Glomerular visceral epithelial cell (primary cell): ENCODE measurements around the gene ECHS1.
A peak's percentile ranks its signal among the peaks of the same experiment; 100 is the strongest.
"Not testable (repeated sequence)": the region's sequence is repeated elsewhere in the genome, so short reads cannot be mapped to it uniquely, and the experiment has no call there.

Experiments used
- DNase-seq: peaks from one replicate; pipeline ENCODE4 v3.0.0-alpha.2; 2016; ENCODE audit errors: extremely low spot score

Gene ECHS1

DNA sequence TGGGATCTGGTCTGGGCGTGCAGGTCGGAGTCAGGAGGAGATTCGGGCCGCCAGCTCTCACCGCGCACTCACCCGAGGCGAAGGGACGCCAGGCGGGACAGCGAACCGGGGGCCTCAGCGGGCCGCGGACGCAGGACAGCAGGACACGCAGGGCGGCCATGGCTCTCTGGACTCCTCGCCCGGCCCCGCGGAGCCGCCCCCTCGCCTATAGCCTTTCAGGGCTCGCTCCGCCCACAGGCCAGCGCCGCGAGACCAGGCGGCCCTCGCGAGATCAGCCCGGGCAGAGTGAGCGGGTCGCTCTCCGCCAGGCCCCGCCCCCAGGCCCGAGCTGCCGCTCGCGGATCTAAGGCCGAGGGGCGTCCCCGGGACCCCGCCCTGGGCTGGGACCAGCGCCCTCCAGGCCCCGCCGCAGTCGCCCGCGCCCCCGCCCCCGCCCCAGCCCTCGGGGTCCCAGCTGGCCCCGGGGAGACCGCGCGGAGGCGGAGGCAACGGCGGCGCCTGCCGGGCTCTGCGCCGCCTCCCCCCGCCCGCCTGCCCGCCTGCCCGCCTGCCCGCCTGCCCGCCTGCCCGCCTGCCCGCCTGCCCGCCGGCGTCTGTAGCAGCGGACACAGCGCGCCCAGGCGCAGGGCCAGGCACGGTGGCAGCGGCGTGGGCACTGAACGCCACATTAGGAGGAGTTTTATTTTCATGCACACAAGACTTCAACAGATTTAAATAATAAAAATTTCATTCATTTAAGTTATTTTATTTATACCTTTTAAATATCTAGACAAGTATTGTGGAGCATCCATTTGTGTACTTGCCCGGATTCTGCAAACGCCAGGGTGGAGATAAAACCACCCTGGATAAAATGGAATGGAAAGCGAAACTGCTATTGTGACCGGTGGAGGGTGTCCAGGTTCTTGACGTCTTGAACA lies at the start of gene ECHS1:
TSS of gene ECHS1 (minus strand) at position 181 of the 917 bp plus-strand sequence. CDS start at position 160, 21 bp downstream.
- DNase-seq, result peak; percentile 92

DNA sequence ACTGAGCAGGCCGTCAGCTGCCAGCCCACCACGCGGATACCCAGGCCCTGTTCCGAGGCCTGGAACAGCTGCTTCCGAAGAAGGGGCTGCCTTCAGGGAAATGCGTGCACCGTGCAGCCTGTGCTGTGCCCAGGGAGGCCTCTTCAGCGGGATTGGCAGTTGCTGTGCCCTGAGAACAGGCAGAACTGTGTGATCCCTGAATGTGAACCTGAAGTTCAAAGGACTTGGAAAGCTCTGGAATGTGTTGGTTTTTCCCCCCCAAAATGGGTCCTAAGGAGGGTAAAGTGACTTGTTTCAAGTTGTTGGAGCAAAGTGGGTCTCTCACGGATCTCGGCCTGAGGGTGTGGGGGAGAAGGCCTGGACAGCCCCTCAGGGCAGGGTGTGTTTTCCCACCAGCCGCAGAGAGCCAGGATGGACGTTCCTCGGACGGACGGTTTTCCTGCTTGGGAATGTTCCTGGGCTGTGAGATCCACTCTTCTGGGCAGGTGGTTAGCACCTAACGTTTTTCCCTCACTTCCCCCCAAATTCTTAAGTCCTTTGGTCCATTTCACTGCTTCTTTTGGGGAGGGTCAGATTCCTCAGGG lies 49.2 kb upstream of the ECHS1 start:
- no peak for DNase-seq

DNA sequence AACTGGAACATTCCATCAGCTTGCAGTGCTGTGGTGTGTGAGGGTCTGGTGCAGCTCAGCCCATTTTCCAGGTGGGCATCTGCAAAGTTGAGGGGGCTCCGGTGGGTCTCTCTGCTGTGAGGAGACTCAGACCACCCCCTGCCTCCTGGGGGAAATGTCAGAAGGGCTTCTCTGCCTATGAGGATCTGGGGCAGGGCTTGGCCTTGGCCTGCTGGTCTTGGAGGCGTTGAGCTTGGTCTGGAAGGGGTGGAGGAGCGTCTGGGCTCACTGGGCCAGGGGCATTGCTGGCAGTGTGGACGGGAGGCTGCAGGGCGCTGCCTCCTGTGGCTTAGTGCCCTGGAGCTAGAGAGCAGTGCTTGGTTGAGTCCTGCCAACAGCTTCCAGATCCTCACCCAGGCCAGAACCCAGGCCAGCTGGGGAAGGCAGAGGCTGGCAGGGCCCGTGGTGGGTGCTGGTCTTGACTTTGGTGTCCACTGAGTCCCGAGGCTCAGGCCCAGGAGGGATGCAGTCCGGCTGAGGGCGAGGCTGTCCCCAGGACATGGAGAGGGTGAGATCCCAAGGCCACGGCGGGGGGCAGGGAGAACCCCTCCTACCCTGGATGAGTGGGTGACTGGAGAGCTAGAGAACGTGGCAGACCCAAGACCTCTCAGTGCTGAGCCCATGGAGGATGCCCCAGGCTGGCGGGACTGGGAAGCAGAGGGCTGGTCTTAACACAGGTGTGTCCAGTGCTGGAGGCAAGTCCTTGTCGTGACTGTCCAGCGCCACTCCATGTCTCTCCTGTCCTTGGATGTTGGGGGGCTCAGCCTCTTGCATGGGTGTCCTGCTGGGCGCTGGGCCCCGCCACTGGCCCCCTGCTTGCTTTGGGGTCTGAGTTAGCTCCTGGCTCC lies 48.4 kb upstream of the ECHS1 start:
- DNase-seq, result no peak

DNA sequence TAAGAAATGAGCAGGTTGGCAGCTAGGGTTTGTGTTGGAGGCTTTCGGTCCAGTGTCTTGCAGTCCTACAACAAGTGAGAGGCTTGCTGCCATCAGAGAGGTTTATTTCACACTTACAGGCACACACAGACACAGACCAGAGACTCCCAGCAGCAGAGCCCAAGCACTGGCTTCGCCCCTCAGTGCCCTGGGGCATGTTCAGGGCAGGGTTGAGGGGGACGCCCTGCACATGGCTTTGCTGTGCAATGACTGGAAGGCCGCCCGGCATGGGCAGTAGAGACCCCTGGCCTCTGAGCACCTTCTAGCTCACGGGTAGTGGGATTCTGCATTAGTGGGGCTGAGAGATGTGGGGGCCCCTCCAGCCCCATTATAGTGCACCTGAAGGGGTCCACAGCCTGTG lies 47.4 kb upstream of the ECHS1 start:
- no peak for DNase-seq

DNA sequence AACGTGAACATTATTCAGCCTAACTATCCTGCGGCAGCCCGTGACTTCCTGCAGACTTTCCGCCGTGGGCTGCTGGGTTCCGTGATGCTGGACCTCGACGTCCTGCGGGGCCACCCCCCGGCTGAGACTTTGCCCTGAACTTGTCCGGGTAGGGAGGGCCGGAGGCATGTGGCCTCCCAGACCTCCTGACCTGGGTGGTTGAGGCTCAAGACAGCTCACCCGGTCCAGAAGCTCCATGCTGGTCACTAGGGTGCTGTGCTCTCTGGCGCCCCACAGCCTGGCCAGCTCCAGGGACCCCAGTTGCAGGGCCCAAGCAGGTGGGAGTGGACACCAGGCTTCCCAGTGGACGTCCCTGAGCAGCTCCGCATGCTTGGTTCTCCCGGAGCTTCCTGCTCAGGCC lies 46.9 kb upstream of the ECHS1 start:
- DNase-seq, result no peak

DNA sequence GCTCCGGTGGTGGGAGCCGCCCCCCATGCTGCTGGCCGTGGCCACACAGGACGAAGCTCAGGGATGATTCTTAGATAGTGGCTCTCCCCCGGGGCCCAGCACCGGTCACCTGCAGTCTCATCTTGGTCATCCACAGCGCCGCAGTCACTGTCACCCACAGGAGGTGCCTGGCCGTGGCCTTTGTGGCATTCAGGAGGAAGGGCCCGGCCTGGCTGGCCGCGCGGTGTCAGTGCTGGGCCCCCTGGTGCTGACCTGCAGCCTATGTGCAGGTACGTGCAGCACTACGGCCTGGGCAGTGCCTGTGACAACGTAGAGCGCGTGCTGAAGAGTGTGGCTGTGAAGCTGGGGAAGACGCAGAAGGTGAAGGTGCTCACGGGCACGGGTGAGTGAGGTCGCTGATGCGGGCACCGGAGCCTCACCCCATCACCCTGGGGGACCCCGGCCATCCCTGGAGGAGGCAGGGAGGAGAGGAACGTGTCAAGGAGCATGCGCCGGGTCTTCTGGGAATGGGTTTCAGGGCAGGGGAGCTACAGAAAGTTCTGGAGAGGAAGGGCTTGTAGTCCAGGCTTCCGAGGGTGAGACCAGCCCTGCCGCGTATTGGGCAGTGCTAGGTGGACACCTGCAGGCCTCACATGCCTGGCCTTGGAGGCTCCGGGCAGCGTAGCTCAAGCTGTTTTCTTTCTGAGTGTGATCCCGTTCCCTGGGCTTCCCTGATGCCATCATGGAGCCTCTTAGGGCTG lies 46.2 kb upstream of the ECHS1 start:
- DNase-seq, result no peak

DNA sequence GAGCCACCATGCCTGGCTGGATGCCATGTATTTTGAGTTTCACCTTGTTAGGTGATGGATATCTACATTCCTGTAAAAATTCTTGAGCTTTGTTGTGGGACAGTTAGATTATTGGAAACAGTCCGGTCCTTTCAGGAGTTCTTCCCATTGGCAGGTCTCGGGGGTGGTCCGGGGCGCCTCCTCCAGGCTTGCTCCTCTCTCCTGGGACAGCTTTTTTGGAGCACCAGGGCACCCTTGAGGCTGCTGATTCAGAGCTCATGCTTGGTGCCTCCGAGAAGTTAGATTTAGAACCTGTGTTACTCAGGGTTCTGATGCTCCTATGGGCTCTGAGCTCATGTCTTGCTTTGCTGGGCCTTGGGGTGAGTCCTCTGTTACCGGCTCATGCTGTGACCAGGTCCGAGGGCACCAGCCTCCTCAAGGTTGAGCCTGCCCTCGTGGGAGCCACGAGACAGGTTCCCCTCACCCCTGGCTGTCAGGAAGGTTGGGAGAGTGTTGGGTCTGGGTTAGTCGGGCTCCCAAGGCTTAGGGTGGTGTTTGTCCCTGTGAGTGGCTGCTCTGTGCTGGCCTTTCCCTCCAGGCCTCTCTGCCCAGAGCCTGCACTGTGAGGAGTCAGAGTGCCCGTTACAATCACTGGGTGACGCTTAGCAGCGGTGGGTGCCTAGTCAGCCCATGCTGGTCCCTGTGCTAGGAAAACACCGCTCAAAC lies 45.3 kb upstream of the ECHS1 start:
- DNase-seq, result no peak

DNA sequence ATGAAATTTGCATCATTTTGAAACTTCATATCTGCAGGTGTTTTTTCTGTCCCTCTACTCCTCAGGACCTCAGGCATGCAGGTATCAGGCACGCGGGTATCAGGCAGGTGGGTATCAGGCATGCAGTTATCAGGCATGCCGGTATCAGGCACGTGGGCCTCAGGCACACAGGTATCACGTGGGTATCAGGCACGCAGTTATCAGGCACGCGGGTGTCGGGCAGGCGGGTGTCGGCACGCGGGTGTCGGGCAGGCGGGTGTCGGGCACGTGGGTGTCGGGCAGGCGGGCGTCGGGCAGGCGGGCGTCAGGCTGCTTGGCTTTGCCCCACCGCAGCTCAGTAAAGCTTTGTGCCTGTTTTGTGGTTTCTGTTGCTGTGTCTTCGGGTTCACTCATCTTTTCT lies 42.6 kb upstream of the ECHS1 start:
- DNase-seq, result no peak

DNA sequence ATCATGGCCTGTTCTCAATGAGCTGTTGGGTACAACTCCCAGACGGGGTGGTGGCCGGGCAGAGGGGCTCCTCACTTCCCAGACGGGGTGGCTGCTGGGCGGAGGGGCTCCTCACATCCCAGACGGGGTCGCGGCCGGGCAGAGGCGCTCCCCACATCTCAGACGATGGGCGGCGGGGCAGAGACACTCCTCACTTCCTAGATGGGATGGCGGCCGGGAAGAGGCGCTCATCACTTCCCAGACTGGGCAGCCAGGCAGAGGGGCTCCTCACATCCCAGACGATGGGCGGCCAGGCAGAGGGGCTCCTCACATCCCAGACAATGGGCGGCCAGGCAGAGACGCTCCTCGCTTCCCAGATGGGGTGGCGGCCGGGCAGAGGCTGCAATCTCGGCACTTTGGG lies 41.2 kb upstream of the ECHS1 start:
- DNase-seq, result not testable (repeated sequence)

DNA sequence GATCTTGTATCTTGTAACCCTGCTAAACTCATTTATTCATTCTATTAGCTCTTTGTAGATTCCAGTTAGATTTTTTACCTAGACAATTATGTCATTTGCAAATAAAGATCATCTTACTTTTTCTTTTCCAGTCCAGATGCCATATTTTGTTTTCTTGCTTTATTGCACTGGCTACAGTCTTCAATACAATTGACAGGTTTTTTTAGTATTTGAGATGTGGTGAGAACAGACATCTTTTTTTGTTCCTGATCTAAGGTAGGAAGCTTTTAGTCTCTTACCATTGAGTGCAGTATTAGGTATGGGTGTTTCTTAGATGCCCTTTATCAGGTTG lies 39.2 kb upstream of the ECHS1 start:
- DNase-seq, result no peak

DNA sequence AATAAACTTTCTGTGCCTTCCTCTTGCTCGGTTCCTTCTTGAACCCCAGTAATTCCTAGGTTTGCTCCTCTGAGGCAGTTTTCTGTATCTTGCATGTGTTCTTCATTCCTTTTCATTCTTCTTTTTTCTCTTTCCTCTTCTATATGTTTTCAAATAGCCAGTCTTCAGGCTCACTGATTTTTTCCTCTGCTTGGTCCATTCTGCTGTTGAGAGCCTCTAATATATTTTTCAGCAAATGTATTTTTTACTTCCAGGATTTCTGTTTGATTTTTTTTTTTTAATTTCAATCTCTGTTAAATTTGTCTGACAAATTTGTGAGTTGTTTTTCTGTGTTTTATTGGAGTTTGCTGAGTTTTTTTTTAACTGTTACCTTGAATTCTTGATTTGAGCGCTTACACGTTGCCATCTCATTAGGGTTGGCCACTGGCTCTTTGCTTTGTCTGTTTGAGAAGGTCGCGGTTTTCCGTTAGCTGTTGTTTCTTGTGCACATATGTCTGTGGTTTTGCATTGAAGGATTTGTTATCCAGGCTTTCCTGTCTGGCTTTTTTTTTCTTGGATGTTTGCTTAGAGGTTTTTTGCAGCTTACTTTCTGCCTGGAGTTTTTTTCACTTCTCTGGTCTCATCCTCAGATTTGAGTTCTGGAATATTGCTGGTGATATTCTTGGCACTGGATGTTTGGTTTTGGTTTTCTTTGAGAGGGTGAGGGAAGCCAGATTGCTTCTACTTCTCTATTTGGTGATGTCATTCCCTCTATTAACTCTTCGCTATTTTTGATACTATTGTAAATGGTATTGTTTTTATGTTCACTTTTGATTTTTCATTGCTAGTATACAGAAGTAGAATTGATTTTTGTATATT lies 38.6 kb upstream of the ECHS1 start:
- DNase-seq, result no peak

DNA sequence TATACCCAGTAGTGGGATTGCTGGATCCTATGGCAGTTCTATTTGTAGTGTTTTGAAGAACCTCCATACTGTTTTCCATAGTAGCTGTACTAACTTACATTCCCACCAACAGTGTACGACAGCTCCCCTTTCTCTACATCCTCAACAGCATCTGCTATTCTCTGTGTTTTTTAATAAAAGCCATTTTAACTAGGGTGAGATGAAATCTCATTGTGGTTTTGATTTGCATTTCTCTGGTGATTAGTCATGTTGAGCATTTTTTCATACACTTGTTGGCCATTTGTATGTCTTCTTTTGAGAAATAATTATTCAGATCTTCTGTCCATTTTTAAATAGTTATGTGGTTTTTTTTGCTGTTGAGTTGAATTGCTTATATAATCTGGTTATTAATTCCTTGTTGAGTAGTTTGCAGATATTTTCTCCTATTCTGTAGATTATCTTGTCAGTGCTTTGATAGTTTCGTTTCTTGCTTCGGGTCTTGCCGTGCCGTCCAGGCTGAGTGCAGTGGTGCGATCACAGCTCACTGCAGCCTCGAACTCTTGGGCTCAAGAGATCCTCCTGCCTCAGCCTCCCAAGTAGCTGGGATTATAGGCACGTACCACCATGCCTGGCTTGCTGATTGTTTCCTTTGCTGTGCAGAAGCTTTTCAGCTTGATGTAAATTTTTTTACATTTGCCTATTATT lies 32.8 kb upstream of the ECHS1 start:
- DNase-seq, result no peak

DNA sequence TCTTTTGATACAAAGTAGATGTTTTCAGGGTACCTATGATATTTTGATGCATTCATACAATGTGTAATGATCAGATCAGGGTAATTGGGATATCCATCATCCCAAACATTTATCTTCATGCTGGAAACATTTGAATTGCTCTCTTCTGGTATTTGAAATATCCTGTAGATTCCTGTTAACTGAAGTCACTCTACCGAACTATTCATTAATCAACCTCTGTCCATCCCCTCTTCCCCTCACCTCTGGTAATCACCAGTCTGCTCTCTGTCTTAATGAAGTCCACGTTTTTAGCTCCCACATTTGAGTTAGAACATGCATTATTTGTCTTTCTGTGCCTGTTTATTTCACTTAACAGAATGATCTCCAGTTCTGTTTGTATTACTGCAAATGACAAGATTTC lies 32.1 kb upstream of the ECHS1 start:
- DNase-seq, result no peak

DNA sequence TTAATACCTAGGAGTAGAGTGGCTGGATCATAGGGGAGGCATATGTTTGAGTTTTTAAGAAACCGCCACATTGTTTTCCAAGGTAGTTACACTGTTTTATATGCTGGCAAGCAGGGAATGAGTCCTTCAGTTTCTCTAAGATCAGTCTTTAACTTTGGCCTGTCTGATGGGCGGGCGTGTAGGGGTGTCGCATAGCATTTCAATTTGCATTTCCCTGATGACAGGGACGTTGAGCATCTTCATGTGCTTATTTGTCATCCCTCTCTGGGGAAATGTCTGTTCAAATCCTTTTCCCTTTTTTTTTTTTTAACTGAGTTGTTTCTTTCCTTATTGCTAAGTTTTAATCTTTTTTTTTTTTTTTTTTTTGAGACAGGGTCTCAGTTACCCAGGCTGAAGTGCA lies 30.6 kb upstream of the ECHS1 start:
- DNase-seq, result no peak

DNA sequence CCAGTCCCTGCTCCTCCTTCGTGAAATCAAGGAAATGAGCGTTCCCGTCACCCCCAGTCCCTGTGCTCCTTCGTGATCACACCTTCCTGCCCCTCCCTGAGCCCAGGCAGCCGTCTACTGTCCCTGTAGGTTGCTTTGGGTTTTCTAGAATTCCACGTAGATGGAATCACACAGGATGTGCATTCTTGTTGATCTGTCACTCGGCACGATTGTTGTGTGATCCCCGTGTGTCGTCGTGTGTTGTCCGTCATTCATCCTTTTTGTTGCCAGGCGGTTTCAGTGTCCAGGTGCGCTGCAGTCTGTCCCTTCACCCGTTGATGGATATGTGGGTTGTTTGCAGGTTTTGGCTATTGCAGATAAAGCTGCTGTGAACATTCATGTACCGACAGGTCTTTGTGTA lies 30.2 kb upstream of the ECHS1 start:
- no peak for DNase-seq

DNA sequence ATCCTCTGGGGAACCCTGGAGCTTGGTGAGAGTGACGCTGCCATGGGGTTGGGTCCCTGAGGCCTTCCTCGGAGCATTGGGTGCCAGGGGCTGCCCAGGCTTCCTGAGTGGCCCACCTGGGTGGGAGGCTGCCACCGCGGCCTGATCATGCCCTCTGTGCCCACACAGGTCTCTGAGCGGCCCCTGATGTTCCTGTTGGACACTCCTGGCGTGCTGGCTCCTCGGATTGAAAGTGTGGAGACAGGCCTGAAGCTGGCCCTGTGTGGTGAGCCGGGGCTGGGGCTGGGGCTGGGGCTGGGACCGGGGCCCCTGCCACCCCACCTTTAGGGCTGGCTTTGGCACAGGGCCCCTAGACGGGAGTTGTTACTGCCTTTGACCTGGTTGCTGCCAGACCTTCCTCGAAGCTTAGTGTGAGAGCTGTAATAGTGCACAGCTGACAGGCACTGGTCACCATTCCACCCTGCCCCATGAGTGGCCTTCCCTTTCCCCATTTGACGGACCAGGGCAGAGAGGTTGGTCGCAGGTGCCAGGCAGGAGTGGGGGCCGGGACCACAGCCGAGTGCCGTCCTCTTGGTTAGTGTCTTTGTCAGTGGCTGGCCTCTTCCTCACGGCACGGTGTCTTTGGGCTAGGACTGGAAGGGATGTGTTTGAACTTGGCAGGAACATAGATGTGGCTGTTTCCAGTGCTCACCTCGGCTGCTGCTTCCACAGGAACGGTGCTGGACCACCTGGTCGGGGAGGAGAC lies 29.0 kb upstream of the ECHS1 start:
- no peak for DNase-seq

DNA sequence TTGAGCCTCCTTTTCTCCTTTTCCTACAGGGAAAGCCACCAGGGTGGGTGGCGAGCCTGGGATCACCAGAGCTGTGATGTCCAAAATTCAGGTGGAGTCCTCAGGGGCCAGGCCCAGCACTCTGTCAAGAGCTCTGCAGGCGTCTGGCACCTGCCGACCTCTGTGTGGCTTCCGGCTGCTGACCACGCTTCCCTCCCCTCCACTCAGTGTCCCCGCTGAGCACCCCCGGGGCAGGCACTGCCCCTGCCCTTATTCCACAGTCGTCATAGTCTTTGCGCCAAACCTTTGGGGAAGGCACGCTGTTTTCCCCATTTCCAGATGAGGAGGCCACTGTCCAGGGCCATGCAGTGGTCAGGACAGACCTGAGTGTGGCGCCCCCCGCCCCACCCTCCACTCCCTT lies 28.3 kb upstream of the ECHS1 start:
- no peak for DNase-seq

DNA sequence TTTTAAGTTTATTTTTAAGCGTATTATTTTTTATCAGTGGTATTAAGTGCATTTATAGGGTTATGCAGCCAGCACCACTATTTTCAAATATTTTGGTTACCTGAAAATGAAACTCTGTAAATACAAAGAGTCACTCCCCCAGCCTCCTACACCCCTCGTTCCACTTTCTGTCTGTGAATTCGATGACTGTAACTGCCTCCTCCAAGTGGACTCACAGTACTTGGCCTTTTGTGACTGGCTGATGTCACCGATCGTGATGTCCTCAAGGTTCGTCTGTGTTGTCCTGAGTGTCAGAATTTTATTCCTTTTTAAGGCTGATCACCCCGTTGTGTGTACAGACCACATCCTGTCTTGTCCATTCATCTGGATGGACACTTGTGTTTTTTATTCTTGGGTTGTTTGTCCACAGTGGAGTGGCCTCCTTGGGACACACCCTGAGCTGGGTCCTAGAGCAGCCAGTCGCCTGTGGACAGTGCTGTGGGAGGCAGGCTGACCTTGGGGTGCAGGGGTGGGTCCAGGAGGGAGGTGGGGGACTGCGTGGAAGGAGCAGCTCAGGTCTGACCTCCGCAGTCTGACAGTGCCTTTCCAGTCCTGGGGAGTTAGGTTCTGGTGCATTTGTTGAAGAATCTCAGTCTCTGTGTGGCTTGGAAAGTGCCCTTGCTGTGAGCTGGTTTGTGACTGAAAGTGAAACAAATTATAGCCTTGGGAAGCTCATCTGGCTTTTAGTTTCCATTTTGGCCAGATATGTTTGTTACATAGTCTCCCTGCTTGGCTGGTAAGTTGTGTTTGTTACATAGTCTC lies 27.7 kb upstream of the ECHS1 start:
- DNase-seq, result no peak
